Progenitor cell of endocrine pancreas (in vitro differentiated cells): Measurements from ENCODE around the gene PIP5K1B. TPM values are rescaled to one million over a fixed set of nuclear protein-coding genes. Genes with fewer than 3 reads are reported as not detected.

Experiments
- DNase-seq: peaks from one replicate; pipeline ENCODE4 v3.0.0; 2021; ENCODE audit warnings: low spot score; ENCODE audit not compliant: unreplicated experiment
- H3K27ac Mint-ChIP-seq: 2 replicates; pipeline ENCODE4 v1.8.0; 2021; ENCODE audit warnings: mild to moderate bottlenecking, moderate library complexity, mixed read lengths
- H3K27me3 Mint-ChIP-seq: 2 replicates; pipeline ENCODE4 v1.8.0; 2021; ENCODE audit warnings: mixed read lengths
- H3K36me3 Mint-ChIP-seq: 2 replicates; pipeline ENCODE4 v1.8.0; 2022; ENCODE audit warnings: mixed read lengths; ENCODE audit not compliant: insufficient read depth
- H3K4me1 Mint-ChIP-seq: 2 replicates; pipeline ENCODE4 v1.8.0; 2021; ENCODE audit warnings: low read depth, mixed read lengths
- H3K4me3 Mint-ChIP-seq: 2 replicates; pipeline ENCODE4 v1.8.0; 2021; ENCODE audit warnings: low read depth, mild to moderate bottlenecking, moderate library complexity, mixed read lengths
- H3K9me3 Mint-ChIP-seq: 2 replicates; pipeline ENCODE4 v1.8.0; 2021; ENCODE audit warnings: low read depth, mixed read lengths
- total RNA-seq: library from RNA; stranded (reverse); gene quantifications from 2 replicates; pipeline ENCODE4 v1.2.1, GENCODE V29; 2021
- TF ChIP-seq, protein P1 (sequence below): fragments of 200-600 bp; sonication (generic); IDR thresholded peaks from one replicate; pipeline ENCODE4 v1.5.0; 2021; ENCODE audit warnings: antibody characterized with exemption, mild to moderate bottlenecking; ENCODE audit not compliant: unreplicated experiment

The PIP5K1B gene
- total RNA-seq, 1 donor from 2014 or later: 1.5 TPM

DNA sequence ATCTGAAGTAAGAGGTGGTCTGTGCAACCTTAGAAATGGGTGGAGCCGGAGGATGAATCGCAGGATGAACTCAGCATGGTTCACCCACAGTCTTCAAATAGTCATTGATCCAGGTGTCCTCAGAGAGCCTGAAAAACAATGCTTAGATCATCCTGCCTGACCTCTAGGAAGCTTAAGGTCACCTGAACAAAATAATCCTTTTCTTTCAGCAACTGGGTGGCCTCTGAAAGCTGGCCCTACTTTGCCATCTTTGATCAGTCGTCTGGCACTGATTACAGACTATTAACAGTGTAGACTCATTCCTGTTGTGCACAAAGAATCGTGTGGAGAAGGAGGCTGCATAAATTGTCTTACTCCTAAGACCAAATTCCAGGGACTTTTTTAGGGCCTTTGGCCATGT, 50.7 kb downstream of the PIP5K1B start:
- H3K27ac Mint-ChIP-seq: no peak overlapping the region
- H3K27me3 Mint-ChIP-seq: no peaks in the 10 kb centered on the region
- peaks cover 9% of the 10 kb centered on the region for H3K9me3 Mint-ChIP-seq
- no peaks in the 10 kb centered on the region for H3K36me3 Mint-ChIP-seq
- TF ChIP-seq, protein P1, sequence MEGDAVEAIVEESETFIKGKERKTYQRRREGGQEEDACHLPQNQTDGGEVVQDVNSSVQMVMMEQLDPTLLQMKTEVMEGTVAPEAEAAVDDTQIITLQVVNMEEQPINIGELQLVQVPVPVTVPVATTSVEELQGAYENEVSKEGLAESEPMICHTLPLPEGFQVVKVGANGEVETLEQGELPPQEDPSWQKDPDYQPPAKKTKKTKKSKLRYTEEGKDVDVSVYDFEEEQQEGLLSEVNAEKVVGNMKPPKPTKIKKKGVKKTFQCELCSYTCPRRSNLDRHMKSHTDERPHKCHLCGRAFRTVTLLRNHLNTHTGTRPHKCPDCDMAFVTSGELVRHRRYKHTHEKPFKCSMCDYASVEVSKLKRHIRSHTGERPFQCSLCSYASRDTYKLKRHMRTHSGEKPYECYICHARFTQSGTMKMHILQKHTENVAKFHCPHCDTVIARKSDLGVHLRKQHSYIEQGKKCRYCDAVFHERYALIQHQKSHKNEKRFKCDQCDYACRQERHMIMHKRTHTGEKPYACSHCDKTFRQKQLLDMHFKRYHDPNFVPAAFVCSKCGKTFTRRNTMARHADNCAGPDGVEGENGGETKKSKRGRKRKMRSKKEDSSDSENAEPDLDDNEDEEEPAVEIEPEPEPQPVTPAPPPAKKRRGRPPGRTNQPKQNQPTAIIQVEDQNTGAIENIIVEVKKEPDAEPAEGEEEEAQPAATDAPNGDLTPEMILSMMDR: no peak
- H3K4me3 Mint-ChIP-seq: no peak overlapping the region
- H3K4me1 Mint-ChIP-seq: no peaks in the 10 kb centered on the region
- DNase-seq: no peak

DNA sequence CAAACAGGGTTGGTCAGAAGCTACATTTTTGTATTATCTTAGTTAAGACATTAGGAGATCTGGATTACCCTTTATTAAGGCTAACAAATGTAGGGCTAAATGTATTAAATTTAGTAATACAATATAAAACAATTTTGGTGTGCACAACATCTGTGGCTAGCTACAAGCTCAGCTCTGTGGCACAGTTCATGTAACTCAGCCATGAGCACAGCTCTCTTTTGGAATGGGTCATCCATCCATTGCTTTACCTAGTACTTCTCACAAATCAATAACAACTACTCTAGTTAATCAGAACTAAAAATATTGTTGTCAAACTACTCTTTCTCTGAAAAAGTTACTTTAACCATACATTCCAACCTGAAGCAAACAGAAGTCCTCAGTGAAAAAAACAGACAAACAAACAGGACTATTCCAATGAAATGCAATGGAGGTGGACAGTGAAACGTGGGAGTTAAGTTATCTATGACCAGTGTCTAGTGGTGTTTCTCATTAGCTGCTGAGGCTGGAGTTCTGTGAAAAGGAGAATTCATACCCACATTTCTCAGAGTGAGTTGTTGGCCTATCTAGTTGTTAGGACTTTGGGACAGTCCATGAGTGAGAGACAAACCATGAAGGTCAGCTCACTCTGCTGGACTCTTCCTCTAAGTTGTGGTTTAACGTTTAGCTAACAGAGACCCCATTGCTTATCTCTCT, 55.1 kb downstream of the PIP5K1B start:
- Mint-ChIP-seq H3K36me3 (no peaks in the 10 kb centered on the region), H3K27ac (no peak overlapping the region), H3K9me3 (peaks cover 9% of the 10 kb centered on the region), H3K27me3 (no peaks in the 10 kb centered on the region), H3K4me3 (no peak overlapping the region), H3K4me1 (no peaks in the 10 kb centered on the region)
- TF ChIP-seq, protein P1: no peak
- no peak for DNase-seq

DNA sequence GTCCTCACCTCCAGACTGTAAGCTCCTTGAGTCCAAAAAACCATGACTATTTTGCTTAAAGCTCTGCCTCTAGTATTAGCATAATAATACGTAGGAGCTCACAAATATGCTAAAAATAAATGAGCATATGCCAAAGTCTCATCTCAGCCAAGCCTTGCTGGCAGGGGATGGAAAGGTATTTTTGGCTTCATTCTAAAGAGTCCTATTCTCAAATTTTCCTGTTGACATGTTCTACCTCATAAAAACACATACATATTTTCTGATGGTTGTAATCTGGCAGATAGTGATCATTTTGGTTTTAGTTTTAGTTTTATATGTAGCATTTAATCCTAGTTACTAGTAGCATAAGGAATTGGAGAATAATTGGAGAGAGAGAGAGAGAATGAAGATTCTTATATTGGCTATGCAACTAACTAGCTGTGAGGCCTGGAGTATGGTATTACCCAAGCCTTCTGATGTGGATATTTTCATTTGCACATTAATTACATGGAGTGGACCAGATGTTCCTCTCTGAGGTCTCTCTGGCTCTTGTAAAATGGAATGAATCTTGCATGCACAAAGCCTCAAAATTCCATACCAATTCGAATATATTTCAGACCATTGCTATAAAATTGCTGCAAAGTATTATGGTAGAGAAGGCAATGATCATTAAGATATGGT, 55.8 kb downstream of the PIP5K1B start:
- Mint-ChIP-seq H3K4me1 (no peaks in the 10 kb centered on the region), H3K9me3 (peaks cover 9% of the 10 kb centered on the region), H3K4me3 (no peak overlapping the region), H3K27ac (no peak overlapping the region), H3K36me3 (no peaks in the 10 kb centered on the region), H3K27me3 (no peaks in the 10 kb centered on the region)
- TF ChIP-seq, protein P1: no peak
- no peak for DNase-seq

DNA sequence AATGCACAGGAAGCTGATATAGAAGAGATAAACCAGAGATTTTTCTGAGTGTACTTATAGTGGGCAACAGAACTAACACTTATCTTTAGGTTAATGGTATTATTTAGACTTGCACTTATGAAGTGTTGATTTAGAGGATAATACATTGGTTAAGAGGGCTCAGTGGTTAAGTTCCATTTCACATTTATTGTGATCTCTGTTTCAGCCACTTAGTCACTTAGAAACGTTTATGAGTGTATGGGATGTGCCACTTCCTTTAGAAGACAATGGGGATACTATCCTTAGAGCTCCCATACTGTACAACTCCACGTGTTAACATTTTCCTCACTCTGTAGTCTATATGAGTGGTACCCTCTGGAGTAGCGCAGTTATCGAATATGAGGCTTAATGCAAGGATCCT, 57.5 kb downstream of the PIP5K1B start:
- TF ChIP-seq, protein P1: no peak
- peaks cover 9% of the 10 kb centered on the region for H3K9me3 Mint-ChIP-seq
- H3K27me3 Mint-ChIP-seq: no peaks in the 10 kb centered on the region
- no peak overlapping the region for H3K4me3 Mint-ChIP-seq
- H3K36me3 Mint-ChIP-seq: no peaks in the 10 kb centered on the region
- DNase-seq: no peak
- H3K27ac Mint-ChIP-seq: no peak overlapping the region
- no peaks in the 10 kb centered on the region for H3K4me1 Mint-ChIP-seq

DNA sequence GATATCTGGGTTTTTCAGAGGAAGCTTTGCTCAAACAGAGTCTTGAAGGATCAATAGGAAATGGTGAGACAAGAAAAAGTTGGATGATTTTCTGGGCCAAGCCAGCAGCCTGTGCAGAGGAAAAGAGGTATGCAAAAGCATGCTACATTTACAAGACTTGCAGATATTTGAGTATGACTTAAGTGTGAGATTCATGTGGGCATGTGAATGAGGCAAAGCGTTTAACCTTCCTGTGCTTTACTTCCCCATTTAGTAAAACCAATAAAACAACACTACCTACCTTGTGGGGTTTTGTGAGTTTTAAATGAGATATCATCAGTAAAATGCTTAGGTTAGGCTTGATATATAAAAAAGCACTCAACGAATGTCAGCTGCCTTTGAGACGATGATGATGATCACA, 58.1 kb downstream of the PIP5K1B start:
- TF ChIP-seq, protein P1: no peak
- Mint-ChIP-seq H3K4me1 (no peaks in the 10 kb centered on the region), H3K36me3 (no peaks in the 10 kb centered on the region), H3K27ac (no peak overlapping the region), H3K27me3 (no peaks in the 10 kb centered on the region), H3K4me3 (no peak overlapping the region), H3K9me3 (peaks cover 8% of the 10 kb centered on the region)
- no peak for DNase-seq
